IMR-90 (cell line): ENCODE measurements around the gene YBX1. TPM values are rescaled to one million over a fixed set of nuclear protein-coding genes. Genes with fewer than 3 reads are reported as not detected.

Source experiments
- ATAC-seq: fragments of 200-7000 bp; cut with Tn5 transposase; 2 replicates; pipeline ENCODE4 v1.9.1; 2020; ENCODE audit warnings: low read depth, mild to moderate bottlenecking, moderate library complexity
- BruUV-seq: library from RNA; stranded (reverse); fragments of 400-500 nt; replicated peaks from 2 replicates; lab custom pipeline; 2021; lab: Mats Ljungman, UMichigan
- CTCF ChIA-PET: fragments of 300-600 bp; formaldehyde crosslinking; extraction: SDS; loops from one replicate; lab custom pipeline; 2021; ENCODE audit warnings: antibody characterized with exemption; lab: Yijun Ruan, JAX
- POLR2A ChIA-PET: fragments of 300-600 bp; sonication (Branson Sonifier 250); formaldehyde crosslinking; loops from one replicate; lab custom pipeline; 2022; ENCODE audit warnings: antibody characterized with exemption; ENCODE audit not compliant: unreplicated experiment; lab: Charles Lee
- DNase-seq: peaks from one replicate; pipeline ENCODE4 v3.0.0; 2013
- H2AFZ ChIP-seq: replicated peaks from 2 replicates; pipeline ENCODE3; 2013; ENCODE audit warnings: low read length, mild to moderate bottlenecking; ENCODE audit not compliant: poor library complexity
- H2AK5ac ChIP-seq: 2 replicates; pipeline ENCODE4 v1.6.1; 2013; ENCODE audit warnings: low read depth, low read length, inconsistent platforms
- H2AK9ac ChIP-seq: replicated peaks from 2 replicates; pipeline ENCODE3; 2013; ENCODE audit warnings: mild to moderate bottlenecking, low read depth, low read length, moderate library complexity; ENCODE audit not compliant: poor library complexity
- H2BK120ac ChIP-seq: 2 replicates; pipeline ENCODE4 v1.6.1; 2013; ENCODE audit warnings: low read depth, low read length, inconsistent platforms
- H2BK15ac ChIP-seq: 3 replicates; pipeline ENCODE4 v1.6.1; 2013; ENCODE audit warnings: low read depth, low read length, inconsistent platforms
- H2BK20ac ChIP-seq: 2 replicates; pipeline ENCODE4 v1.6.1; 2013; ENCODE audit warnings: low read depth, mild to moderate bottlenecking, inconsistent platforms, low read length, moderate library complexity
- H2BK5ac ChIP-seq: 2 replicates; pipeline ENCODE4 v1.6.1; 2013; ENCODE audit warnings: mild to moderate bottlenecking, low read depth, low read length, inconsistent platforms; ENCODE audit not compliant: poor library complexity, severe bottlenecking
- H3K14ac ChIP-seq: replicated peaks from 2 replicates; pipeline ENCODE4 v1.6.1; 2013; ENCODE audit warnings: low read depth, low read length, inconsistent platforms
- H3K18ac ChIP-seq: 2 replicates; pipeline ENCODE4 v1.6.1; 2013; ENCODE audit warnings: low read depth, low read length, control low read depth
- H3K23ac ChIP-seq: 2 replicates; pipeline ENCODE4 v1.6.1; 2013; ENCODE audit warnings: low read depth, low read length, inconsistent platforms
- H3K27ac ChIP-seq: 2 replicates; pipeline ENCODE4 v1.5.1; 2013; ENCODE audit warnings: mild to moderate bottlenecking, control low read depth, low read length; ENCODE audit not compliant: insufficient read depth
- H3K27me3 ChIP-seq: 2 replicates; pipeline ENCODE4 v1.6.1; 2013; ENCODE audit warnings: low read length; ENCODE audit not compliant: control insufficient read depth, insufficient read depth
- H3K36me3 ChIP-seq: 2 replicates; pipeline ENCODE4 v1.6.1; 2013; ENCODE audit warnings: low read length, mixed read lengths; ENCODE audit not compliant: control insufficient read depth, insufficient read depth
- H3K4ac ChIP-seq: 2 replicates; pipeline ENCODE4 v1.6.1; 2013; ENCODE audit warnings: low read depth, low read length, inconsistent platforms
- H3K4me1 ChIP-seq: 2 replicates; pipeline ENCODE4 v1.6.1; 2013; ENCODE audit warnings: low read length, mixed read lengths; ENCODE audit not compliant: control insufficient read depth, insufficient read depth
- H3K4me2 ChIP-seq: 2 replicates; pipeline ENCODE4 v1.6.1; 2013; ENCODE audit warnings: low read depth, mild to moderate bottlenecking, control low read depth, low read length, moderate library complexity
- H3K4me3 ChIP-seq: 2 replicates; pipeline ENCODE4 v1.5.1; 2013; ENCODE audit warnings: low read depth, mild to moderate bottlenecking, control low read depth, low read length, moderate library complexity; ENCODE audit not compliant: insufficient read depth
- H3K56ac ChIP-seq: 2 replicates; pipeline ENCODE4 v1.6.1; 2013; ENCODE audit warnings: low read length, inconsistent platforms; ENCODE audit not compliant: insufficient read depth; ENCODE audit errors: extremely low read depth
- H3K79me1 ChIP-seq, 2 experiments: 2 replicates each; pipeline ENCODE4 v1.6.1; 2013; ENCODE audit warnings: low read length in 2 of 2, inconsistent platforms in 1 of 2, low read depth in 1 of 2
- H3K9ac ChIP-seq: 2 replicates; pipeline ENCODE4 v1.6.1; 2013; ENCODE audit warnings: low read depth, low read length, control low read depth
- H3K9me1 ChIP-seq: 2 replicates; pipeline ENCODE4 v1.6.1; 2013; ENCODE audit warnings: low read length, inconsistent platforms; ENCODE audit not compliant: insufficient read depth
- H3K9me3 ChIP-seq: 2 replicates; pipeline ENCODE4 v1.6.1; 2013; ENCODE audit warnings: low read length; ENCODE audit not compliant: control insufficient read depth, insufficient read depth
- H4K20me1 ChIP-seq: 2 replicates; pipeline ENCODE4 v1.6.1; 2013; ENCODE audit warnings: low read length, inconsistent platforms; ENCODE audit not compliant: insufficient read depth
- H4K5ac ChIP-seq: 2 replicates; pipeline ENCODE4 v1.6.1; 2013; ENCODE audit warnings: mild to moderate bottlenecking, low read depth, low read length, control low read depth
- H4K8ac ChIP-seq, 2 experiments: 2 replicates each; pipeline ENCODE4 v1.6.1; 2013; ENCODE audit warnings: low read depth in 2 of 2, low read length in 2 of 2, control low read depth in 1 of 2, inconsistent platforms in 1 of 2
- H4K91ac ChIP-seq: 2 replicates; pipeline ENCODE4 v1.6.1; 2013; ENCODE audit warnings: low read depth, low read length, inconsistent platforms; ENCODE audit not compliant: insufficient read depth
- BHLHE40 ChIP-seq: fragments of 150-350 bp; IDR thresholded peaks from 2 replicates; pipeline ENCODE4 v1.6.1; 2016; ENCODE audit warnings: mild to moderate bottlenecking, low read depth, low read length
- CEBPB ChIP-seq: IDR thresholded peaks from 2 replicates; pipeline ENCODE4 v1.6.1; 2012; ENCODE audit warnings: low read depth, low read length, improper control_type of control experiment
- NFE2L2 ChIP-seq: fragments of 150-350 bp; IDR thresholded peaks from 2 replicates; pipeline ENCODE4 v1.6.1; 2016; ENCODE audit warnings: low read depth, mild to moderate bottlenecking, low read length
- POLR2A ChIP-seq: IDR thresholded peaks from 2 replicates; pipeline ENCODE4 v1.6.1; 2012; ENCODE audit warnings: mild to moderate bottlenecking, low read depth, low read length
- RCOR1 ChIP-seq: IDR thresholded peaks from 2 replicates; pipeline ENCODE4 v1.6.1; 2012; ENCODE audit warnings: mild to moderate bottlenecking, low read length, improper control_type of control experiment; ENCODE audit not compliant: insufficient replicate concordance
- WGBS, 2 experiments: methylation state at CpG; one replicate each; pipeline versions ENCODE4 v1.1.5 to v1.1.7; 2013; ENCODE audit warnings: missing lambda C conversion rate in 2 of 2; ENCODE audit not compliant: insufficient read length in 1 of 2; ENCODE audit errors: extremely low coverage in 2 of 2; 5-methylcytosine and 5-hydroxymethylcytosine counted together
- dilution Hi-C: fragments of 300-500 bp; cut with HindIII; formaldehyde crosslinking; loops from one replicate; pipeline ENCODE4 v1.14.3; 2018; ENCODE audit warnings: low sequenced_read_pairs; ENCODE audit not compliant: unreplicated experiment
- in situ Hi-C: fragments of 300-500 bp; cut with MboI; formaldehyde crosslinking; loops from 3 replicates; pipeline ENCODE4 v1.14.3; 2019; ENCODE audit warnings: low sequenced_read_pairs, inconsistent platforms, mixed read lengths
- intact Hi-C: fragments of 100-400 bp; cut with micrococcal nuclease; formaldehyde crosslinking; loops from 2 replicates; pipeline ENCODE4 v1.10.0; 2022
- polyA plus RNA-seq, 3 experiments: library from polyadenylated mRNA; depleted of rRNA; stranded (reverse); fragments of >200 nt; gene quantifications; 2 replicates each; pipeline ENCODE4 v1.2.3, GENCODE V29; 2012; ENCODE audit warnings: low replicate concordance in 1 of 3
- total RNA-seq: library from RNA; depleted of rRNA; stranded (reverse); fragments of >200 nt; gene quantifications from 2 replicates; pipeline ENCODE4 v1.2.3, GENCODE V29; 2012
- TF ChIP-seq, protein P1 (sequence below): conservative IDR thresholded peaks from 2 replicates; pipeline ENCODE4 v1.5.1; 2012; ENCODE audit warnings: mild to moderate bottlenecking, low read depth, low read length, improper control_type of control experiment

Gene YBX1
- total and polyA plus RNA-seq, 2 of the 4 experiments (the other 2 are of a cell fraction) = 605 to 843 TPM

DNA sequence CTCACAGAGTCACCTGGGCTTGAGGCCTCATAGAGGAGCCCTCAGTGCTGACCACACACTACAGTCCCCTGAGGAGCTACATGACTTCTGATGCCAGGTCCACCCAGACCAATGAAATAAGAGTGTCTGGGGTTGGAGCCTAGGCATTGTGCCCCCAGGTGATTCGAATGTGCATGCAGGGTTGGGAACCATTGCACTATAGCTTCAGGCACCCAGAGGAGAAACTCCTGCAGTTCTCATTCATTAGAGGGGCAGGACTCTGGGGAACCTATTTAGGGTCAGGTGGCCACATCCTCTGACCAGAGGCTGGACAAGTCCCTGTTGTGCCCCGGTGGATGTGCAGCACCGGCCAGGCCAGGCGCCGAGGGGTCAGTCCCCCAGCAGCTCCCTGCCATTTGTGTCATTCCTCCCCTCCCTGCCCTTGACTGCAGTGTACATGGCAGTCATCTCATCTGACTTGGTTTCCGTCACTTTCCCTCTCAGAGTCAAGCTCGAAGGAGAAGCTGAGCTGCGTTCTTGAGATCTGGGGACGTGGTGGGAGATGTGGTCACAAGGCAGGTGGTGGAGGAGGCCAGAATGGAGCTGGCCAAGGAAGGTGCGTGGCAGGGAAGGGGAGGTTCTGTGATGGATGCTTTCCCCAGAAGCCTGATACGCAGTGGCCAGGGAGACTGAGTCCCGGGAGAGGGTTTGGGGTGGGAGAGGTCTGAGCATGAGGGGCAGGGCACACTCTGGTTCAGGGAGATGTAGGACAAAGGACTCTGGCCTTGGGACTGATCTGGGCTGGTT is 51.4 kb downstream of the YBX1 start:
- intact Hi-C loops = no loop called here

More for the DNA sequence above, 51.4 kb downstream of the YBX1 start:
- Histone ChIP-seq H2BK5ac (no peak overlapping the region), H2BK20ac (no peak overlapping the region), H3K18ac (no peak overlapping the region), H3K27ac (no peak overlapping the region), H2AK9ac (peak overlapping the region; percentile 78), H4K20me1 (no peaks in the 10 kb centered on the region), H3K9me1 (no peaks in the 10 kb centered on the region), H3K14ac (no peak overlapping the region), H2AFZ (no peak overlapping the region), H4K5ac (no peak overlapping the region), H3K36me3 (no peaks in the 10 kb centered on the region), H3K27me3 (no peaks in the 10 kb centered on the region; the same call in 1 of the 2 replicates), H4K91ac (no peak overlapping the region), H2BK15ac (no peak overlapping the region), H3K4ac (no peak overlapping the region), H3K4me3 (no peak overlapping the region), H3K79me1 (no peaks in the 10 kb centered on the region), H3K4me1 (no peaks in the 10 kb centered on the region), H3K56ac (no peak overlapping the region), H3K23ac (no peak overlapping the region), H4K8ac (no peak overlapping the region), H3K4me2 (no peak overlapping the region), H2AK5ac (no peak overlapping the region), H2BK120ac (no peak overlapping the region), H3K9ac (no peak overlapping the region), H3K9me3 (no peaks in the 10 kb centered on the region)
- ATAC-seq = no peak
- CTCF ChIA-PET = interaction anchor here (0.6 kb wide), 1 partner anchor 34 kb away, joined by 3 read pairs; no protein-coding TSS in a partner anchor
- 79% methylated on average over 4 of the region's 12 CpGs; no CpG with 5 or more reads in 1 of the 2 experiments for WGBS, 2 experiments
- dilution Hi-C loops = no loop called here
- in situ Hi-C loops = no loop called here
- TF ChIP-seq RCOR1 (no peak), BHLHE40 (no peak), NFE2L2 (no peak), POLR2A (no peak), CEBPB (no peak)
- TF ChIP-seq, protein P1, sequence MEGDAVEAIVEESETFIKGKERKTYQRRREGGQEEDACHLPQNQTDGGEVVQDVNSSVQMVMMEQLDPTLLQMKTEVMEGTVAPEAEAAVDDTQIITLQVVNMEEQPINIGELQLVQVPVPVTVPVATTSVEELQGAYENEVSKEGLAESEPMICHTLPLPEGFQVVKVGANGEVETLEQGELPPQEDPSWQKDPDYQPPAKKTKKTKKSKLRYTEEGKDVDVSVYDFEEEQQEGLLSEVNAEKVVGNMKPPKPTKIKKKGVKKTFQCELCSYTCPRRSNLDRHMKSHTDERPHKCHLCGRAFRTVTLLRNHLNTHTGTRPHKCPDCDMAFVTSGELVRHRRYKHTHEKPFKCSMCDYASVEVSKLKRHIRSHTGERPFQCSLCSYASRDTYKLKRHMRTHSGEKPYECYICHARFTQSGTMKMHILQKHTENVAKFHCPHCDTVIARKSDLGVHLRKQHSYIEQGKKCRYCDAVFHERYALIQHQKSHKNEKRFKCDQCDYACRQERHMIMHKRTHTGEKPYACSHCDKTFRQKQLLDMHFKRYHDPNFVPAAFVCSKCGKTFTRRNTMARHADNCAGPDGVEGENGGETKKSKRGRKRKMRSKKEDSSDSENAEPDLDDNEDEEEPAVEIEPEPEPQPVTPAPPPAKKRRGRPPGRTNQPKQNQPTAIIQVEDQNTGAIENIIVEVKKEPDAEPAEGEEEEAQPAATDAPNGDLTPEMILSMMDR = no peak
- POLR2A ChIA-PET = no interaction called here
- no peak for DNase-seq
- BruUV-seq = no TSS peak
